ENCODE measurements around the gene RETN. TPM values are rescaled to one million over a fixed set of nuclear protein-coding genes. Genes with fewer than 3 reads are reported as not detected.

The RETN gene
- total RNA-seq: not detected in 2 replicates

GRCh38 chr19:7668842-7669241, at the start of gene RETN:
Gene RETN, plus strand, starts transcription at chr19:7669049. Its CDS starts 278 bp downstream, at chr19:7669327.
- H3K4me3 Mint-ChIP-seq (ENCODE audit: low read depth): no peak within 1 kb of the TSS

GRCh38 chr19:7619671-7620441, 49.0 kb upstream of the RETN start:
- Mint-ChIP-seq H3K36me3 (ENCODE audit: low read depth) (peaks cover 31% of the 10 kb centered on the region), H3K9me3 (no peaks in the 10 kb centered on the region), H3K4me1 (ENCODE audit: low read depth) (no peaks in the 10 kb centered on the region), H3K27me3 (ENCODE audit: low read depth) (no peaks in the 10 kb centered on the region), H3K4me3 (ENCODE audit: low read depth) (no peak overlapping the region), H3K27ac (no peak overlapping the region)
- no peak for DNase-seq (ENCODE audit: low spot score)
- intact Hi-C loops (cut with micrococcal nuclease): no loop called here

More at GRCh38 chr19:7668842-7669241, at the start of gene RETN:
- no peaks in the 10 kb centered on the region for H3K36me3 Mint-ChIP-seq (ENCODE audit: low read depth)
- H3K9me3 Mint-ChIP-seq: no peaks in the 10 kb centered on the region
- no peak for DNase-seq (ENCODE audit: low spot score)
- peaks cover 7% of the 10 kb centered on the region for H3K4me1 Mint-ChIP-seq (ENCODE audit: low read depth)
- no peak within 1 kb of the TSS for H3K27ac Mint-ChIP-seq
- H3K27me3 Mint-ChIP-seq (ENCODE audit: low read depth): peaks cover 30% of the 10 kb centered on the region
- intact Hi-C loops (cut with micrococcal nuclease): no loop called here

GRCh38 chr19:7620442-7621412, 48.1 kb upstream of the RETN start:
- no peak for DNase-seq (ENCODE audit: low spot score)

GRCh38 chr19:7622933-7623685, 45.7 kb upstream of the RETN start:
- H3K4me3 Mint-ChIP-seq (ENCODE audit: low read depth): no peak overlapping the region
- DNase-seq (ENCODE audit: low spot score): no peak
- no peaks in the 10 kb centered on the region for H3K27me3 Mint-ChIP-seq (ENCODE audit: low read depth)
- H3K4me1 Mint-ChIP-seq (ENCODE audit: low read depth): peaks cover 2% of the 10 kb centered on the region
- no peak overlapping the region for H3K27ac Mint-ChIP-seq
- H3K9me3 Mint-ChIP-seq: no peaks in the 10 kb centered on the region
- peaks cover 40% of the 10 kb centered on the region for H3K36me3 Mint-ChIP-seq (ENCODE audit: low read depth)
- intact Hi-C loops (cut with micrococcal nuclease): no loop called here

More at GRCh38 chr19:7620442-7621412, 48.1 kb upstream of the RETN start:
- no peaks in the 10 kb centered on the region for H3K9me3 Mint-ChIP-seq
- H3K36me3 Mint-ChIP-seq (ENCODE audit: low read depth): peaks cover 35% of the 10 kb centered on the region
- H3K27ac Mint-ChIP-seq: no peak overlapping the region
- H3K27me3 Mint-ChIP-seq (ENCODE audit: low read depth): no peaks in the 10 kb centered on the region
- no peaks in the 10 kb centered on the region for H3K4me1 Mint-ChIP-seq (ENCODE audit: low read depth)
- no peak overlapping the region for H3K4me3 Mint-ChIP-seq (ENCODE audit: low read depth)
- intact Hi-C loops (cut with micrococcal nuclease): no loop called here

GRCh38 chr19:7623725-7624603, 44.9 kb upstream of the RETN start:
- Mint-ChIP-seq H3K4me1 (ENCODE audit: low read depth) (peaks cover 11% of the 10 kb centered on the region), H3K9me3 (no peaks in the 10 kb centered on the region), H3K27me3 (ENCODE audit: low read depth) (no peaks in the 10 kb centered on the region), H3K4me3 (ENCODE audit: low read depth) (no peak overlapping the region), H3K27ac (no peak overlapping the region), H3K36me3 (ENCODE audit: low read depth) (peaks cover 35% of the 10 kb centered on the region)
- intact Hi-C loops (cut with micrococcal nuclease): no loop called here
- no peak for DNase-seq (ENCODE audit: low spot score)

GRCh38 chr19:7624810-7625209, 44.0 kb upstream of the RETN start:
- DNase-seq (ENCODE audit: low spot score): no peak
- intact Hi-C loops (cut with micrococcal nuclease): no loop called here
- no peaks in the 10 kb centered on the region for H3K9me3 Mint-ChIP-seq
- no peak overlapping the region for H3K27ac Mint-ChIP-seq
- H3K36me3 Mint-ChIP-seq (ENCODE audit: low read depth): peaks cover 43% of the 10 kb centered on the region
- H3K4me1 Mint-ChIP-seq (ENCODE audit: low read depth): peaks cover 17% of the 10 kb centered on the region
- no peaks in the 10 kb centered on the region for H3K27me3 Mint-ChIP-seq (ENCODE audit: low read depth)
- no peak overlapping the region for H3K4me3 Mint-ChIP-seq (ENCODE audit: low read depth)

- Mint-ChIP-seq H3K4me1 (ENCODE audit: low read depth) (peaks cover 22% of the 10 kb centered on the region), H3K36me3 (ENCODE audit: low read depth) (peaks cover 43% of the 10 kb centered on the region), H3K4me3 (ENCODE audit: low read depth) (no peak overlapping the region), H3K27me3 (ENCODE audit: low read depth) (no peaks in the 10 kb centered on the region), H3K27ac (no peak overlapping the region), H3K9me3 (no peaks in the 10 kb centered on the region)
- intact Hi-C loops (cut with micrococcal nuclease): no loop called here
- no peak for DNase-seq (ENCODE audit: low spot score)
Measured at GRCh38 chr19:7625763-7626372, 43.0 kb upstream of the RETN start.

GRCh38 chr19:7627166-7627565, 41.7 kb upstream of the RETN start:
- Mint-ChIP-seq H3K27me3 (ENCODE audit: low read depth) (no peaks in the 10 kb centered on the region), H3K4me1 (ENCODE audit: low read depth) (peaks cover 24% of the 10 kb centered on the region), H3K9me3 (no peaks in the 10 kb centered on the region), H3K36me3 (ENCODE audit: low read depth) (peaks cover 32% of the 10 kb centered on the region), H3K4me3 (ENCODE audit: low read depth) (no peak overlapping the region), H3K27ac (no peak overlapping the region)
- intact Hi-C loops (cut with micrococcal nuclease): no loop called here
- DNase-seq (ENCODE audit: low spot score): no peak

GRCh38 chr19:7628589-7629311, 40.1 kb upstream of the RETN start:
- H3K36me3 Mint-ChIP-seq (ENCODE audit: low read depth): peaks cover 22% of the 10 kb centered on the region
- no peaks in the 10 kb centered on the region for H3K27me3 Mint-ChIP-seq (ENCODE audit: low read depth)
- H3K27ac Mint-ChIP-seq: peak overlapping the region; percentile 98
- no peaks in the 10 kb centered on the region for H3K9me3 Mint-ChIP-seq
- DNase-seq (ENCODE audit: low spot score): no peak
- peaks cover 24% of the 10 kb centered on the region for H3K4me1 Mint-ChIP-seq (ENCODE audit: low read depth)
- intact Hi-C loops (cut with micrococcal nuclease): loop anchor here (1.0 to 2.0 kb wide), 3 partner anchors 52 to 201 kb away; partner anchors contain the start of gene TRAPPC5
- H3K4me3 Mint-ChIP-seq (ENCODE audit: low read depth): peak overlapping the region; percentile 98

- Mint-ChIP-seq H3K27ac (peak within 1 kb of the TSS; percentile 98), H3K4me1 (ENCODE audit: low read depth) (peaks cover 24% of the 10 kb centered on the region), H3K36me3 (ENCODE audit: low read depth) (peaks cover 19% of the 10 kb centered on the region), H3K4me3 (ENCODE audit: low read depth) (peak within 1 kb of the TSS; percentile 98), H3K9me3 (no peaks in the 10 kb centered on the region), H3K27me3 (ENCODE audit: low read depth) (no peaks in the 10 kb centered on the region)
- DNase-seq (ENCODE audit: low spot score): peak; percentile 94
- intact Hi-C loops (cut with micrococcal nuclease): loop anchor here (1.0 to 2.0 kb wide), 3 partner anchors 51 to 200 kb away; partner anchors contain the start of gene TRAPPC5
Measured at GRCh38 chr19:7629347-7630054, 39.3 kb upstream of the RETN start, which contains the start of the genes PET100 and XAB2. Gene PET100, plus strand, starts transcription at chr19:7629793. Its CDS starts 41 bp downstream, at chr19:7629834. Gene XAB2, minus strand, starts transcription at chr19:7629545. Its CDS starts 18 bp downstream, at chr19:7629527.
